Right lobe of liver (tissue), 6 donors: ENCODE measurements around the gene XKR3. TPM values are rescaled to one million over a fixed set of nuclear protein-coding genes. Genes with fewer than 3 reads are reported as not detected.
A peak's percentile ranks its signal among the peaks of the same experiment; 100 is the strongest.
"Not testable (repeated sequence)": the region's sequence is repeated elsewhere in the genome, so short reads cannot be mapped to it uniquely, and the experiment has no call there.

ENCODE experiments used
- ATAC-seq, 4 donors: fragments of 200-7000 bp; cut with Tn5 transposase; one replicate each; pipeline ENCODE4 v1.9.1; 2020; ENCODE audit warnings: mild to moderate bottlenecking in 4 of 4, moderate library complexity in 4 of 4
- DNase-seq, 3 donors: peaks; one replicate each; pipeline ENCODE4 v3.0.0-alpha.2; 2020
- H3K27ac ChIP-seq, 3 donors: fragments of 200-600 bp; one replicate each; pipeline ENCODE4 v1.8.0; 2022
- H3K27me3 ChIP-seq, 2 donors: fragments of 200-600 bp; one replicate each; pipeline ENCODE4 v1.8.0; 2022
- H3K36me3 ChIP-seq, 4 donors: fragments of 200-600 bp; sonication (generic) in 1 of 4; one replicate each; pipeline versions ENCODE4 v1.5.1 to v1.8.0; 2017 to 2022; ENCODE audit warnings: control low read depth in 1 of 4
- H3K4me1 ChIP-seq, 4 donors: fragments of 200-600 bp; sonication (generic) in 1 of 4; one replicate each; pipeline versions ENCODE4 v1.5.1 to v1.8.0; 2017 to 2022; ENCODE audit warnings: control low read depth in 1 of 4
- H3K4me3 ChIP-seq, 3 donors: fragments of 200-600 bp; one replicate each; pipeline ENCODE4 v1.8.0; 2022
- H3K9me3 ChIP-seq, 4 donors: fragments of 200-600 bp; sonication (generic) in 1 of 4; one replicate each; pipeline versions ENCODE4 v1.5.1 to v1.8.0; 2017 to 2022; ENCODE audit warnings: control low read depth in 1 of 4
- POLR2A ChIP-seq: fragments of 450-650 bp; IDR thresholded peaks from one replicate; pipeline ENCODE4 v1.6.1; 2017; ENCODE audit warnings: antibody characterized with exemption, mild to moderate bottlenecking
- whole genome bisulfite sequencing: methylation state at CpG from one replicate; pipeline ENCODE4 v1.1.6; 2018; ENCODE audit warnings: low coverage, low lambda C conversion rate; ENCODE audit not compliant: insufficient coverage; ENCODE audit errors: missing lambda C conversion rate; 5-methylcytosine and 5-hydroxymethylcytosine counted together
- intact Hi-C, 2 donors: fragments of 100-400 bp; cut with DNase I; formaldehyde crosslinking; loops; one replicate each; pipeline versions ENCODE4 v1.11.2 to v1.14.1; 2022
- long read RNA-seq: library from polyadenylated mRNA; unstranded; transcript quantifications from one replicate; pipeline ENCODE4 v2.0.0, GENCODE V29; 2019
- total RNA-seq, 6 experiments: library from RNA; depleted of rRNA in 2 of 6; stranded (reverse); fragments of >200 nt in 2 of 6; fragmentation: NEBNext Ultra II Directional in 3 of 6; extraction: Animal tissue kit (Norgen Biotek cat#: 25700) in 3 of 6; gene quantifications; one replicate each; pipeline versions ENCODE4 v1.1.0 to v1.2.4, GENCODE V29; 2016 to 2023
- TF ChIP-seq, protein P1 (sequence below), 4 donors: fragments of 200-600 bp in 3 of 4; fragments of 450-650 bp in 1 of 4; IDR thresholded peaks; one replicate each; pipeline versions ENCODE4 v1.5.1 to v1.8.0; 2016 to 2022; ENCODE audit warnings: antibody characterized with exemption in 4 of 4, mild to moderate bottlenecking in 2 of 4
- donor health status: DM: no; HTN: yes; CAD: no.
- donor health status: DM: no; HTN: no; CAD: no.
- donor health status: DM: no; HTN: no; CAD: no.
- donor health status: DM: no; HTN: yes; CAD: no.
- donor health status: DM: no; HTN: yes; CAD: no.

The XKR3 gene
- not detected for total RNA-seq
- long read RNA-seq, result 0 reads

GRCh38 chr22:16824716-16825687, at the start of gene XKR3:
Gene XKR3 (minus strand): TSS chr22:16825411. CDS start chr22:16808073, 17,338 bp downstream.
- Histone ChIP-seq H3K4me1 (peaks cover 0 to 7% (median 0%) of the 10 kb centered on the region in 4 donors), H3K9me3 (no peaks in the 10 kb centered on the region), H3K4me3 (no peak within 1 kb of the TSS), H3K27ac (no peak within 1 kb of the TSS), H3K36me3 (no peaks in the 10 kb centered on the region), H3K27me3 (no peaks in the 10 kb centered on the region)
- 12% methylated on average over 9 of the region's 9 CpGs for WGBS
- ATAC-seq, result peak in 3 of 4 donors; percentile 24 to 60 (median 57)
- intact Hi-C loops, result no loop called here
- no peak for DNase-seq
- TF ChIP-seq, protein P1, sequence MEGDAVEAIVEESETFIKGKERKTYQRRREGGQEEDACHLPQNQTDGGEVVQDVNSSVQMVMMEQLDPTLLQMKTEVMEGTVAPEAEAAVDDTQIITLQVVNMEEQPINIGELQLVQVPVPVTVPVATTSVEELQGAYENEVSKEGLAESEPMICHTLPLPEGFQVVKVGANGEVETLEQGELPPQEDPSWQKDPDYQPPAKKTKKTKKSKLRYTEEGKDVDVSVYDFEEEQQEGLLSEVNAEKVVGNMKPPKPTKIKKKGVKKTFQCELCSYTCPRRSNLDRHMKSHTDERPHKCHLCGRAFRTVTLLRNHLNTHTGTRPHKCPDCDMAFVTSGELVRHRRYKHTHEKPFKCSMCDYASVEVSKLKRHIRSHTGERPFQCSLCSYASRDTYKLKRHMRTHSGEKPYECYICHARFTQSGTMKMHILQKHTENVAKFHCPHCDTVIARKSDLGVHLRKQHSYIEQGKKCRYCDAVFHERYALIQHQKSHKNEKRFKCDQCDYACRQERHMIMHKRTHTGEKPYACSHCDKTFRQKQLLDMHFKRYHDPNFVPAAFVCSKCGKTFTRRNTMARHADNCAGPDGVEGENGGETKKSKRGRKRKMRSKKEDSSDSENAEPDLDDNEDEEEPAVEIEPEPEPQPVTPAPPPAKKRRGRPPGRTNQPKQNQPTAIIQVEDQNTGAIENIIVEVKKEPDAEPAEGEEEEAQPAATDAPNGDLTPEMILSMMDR (IDR thresholded peaks at IDR 0.05), result no peak
- no peak for TF ChIP-seq POLR2A

DNA sequence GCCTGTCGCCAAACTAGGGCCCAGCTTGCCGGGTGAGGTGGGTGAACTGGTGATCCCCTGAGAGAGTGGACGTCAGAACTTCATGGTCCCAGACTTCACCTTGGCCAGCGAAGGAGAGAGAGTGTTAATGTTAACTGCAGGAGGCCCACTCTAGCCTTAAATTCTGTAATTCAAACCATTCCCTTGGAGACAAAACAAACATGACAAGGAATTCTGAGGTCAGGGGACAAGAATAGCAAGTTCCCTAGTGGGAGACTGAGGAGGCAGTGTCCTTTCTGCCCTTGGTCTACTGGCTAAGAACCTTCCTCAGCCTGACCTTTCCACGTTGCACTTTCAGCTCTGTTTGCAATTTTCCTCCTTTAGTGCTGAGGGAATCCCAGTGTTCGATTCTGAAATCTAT, 44.4 kb upstream of the XKR3 start:
- H3K27me3 ChIP-seq, H3K36me3 ChIP-seq, H3K9me3 ChIP-seq, intact Hi-C loops, H3K4me3 ChIP-seq, DNase-seq, H3K4me1 ChIP-seq, ATAC-seq: not testable (repeated sequence)
- WGBS, result 23% methylated on average over 4 of the region's 6 CpGs
- peak overlapping the region in 1 of 3 donors; percentile 55 for H3K27ac ChIP-seq

- DNase-seq (peak in 1 of 3 donors; percentile 31), ATAC-seq (peak in 3 of 4 donors; percentile 31 to 81 (median 71))
- Histone ChIP-seq H3K9me3 (no peaks in the 10 kb centered on the region), H3K27me3 (no peaks in the 10 kb centered on the region), H3K4me3 (no peak overlapping the region), H3K36me3 (no peaks in the 10 kb centered on the region), H3K27ac (no peak overlapping the region), H3K4me1 (no peaks in the 10 kb centered on the region)
- intact Hi-C loops, result no loop called here
- TF ChIP-seq POLR2A, result no peak
- TF ChIP-seq, protein P1 (IDR thresholded peaks at IDR 0.05), result no peak
- WGBS, result 39% methylated on average over 3 of the region's 3 CpGs
Measured at GRCh38 chr22:16866167-16866566, 41.0 kb upstream of the XKR3 start.

GRCh38 chr22:16856851-16857250, 31.6 kb upstream of the XKR3 start:
- 71% methylated on average over 9 of the region's 9 CpGs for WGBS

GRCh38 chr22:16854631-16855030, 29.4 kb upstream of the XKR3 start:
- no peaks in the 10 kb centered on the region for H3K36me3 ChIP-seq
- ATAC-seq (no peak), DNase-seq (no peak)
- H3K27ac ChIP-seq, result no peak overlapping the region
- peaks cover 0 to 3% (median 0%) of the 10 kb centered on the region in 4 donors for H3K9me3 ChIP-seq
- TF ChIP-seq, protein P1 (IDR thresholded peaks at IDR 0.05), result no peak
- no peak for TF ChIP-seq POLR2A
- intact Hi-C loops, result no loop called here
- no peak overlapping the region for H3K4me3 ChIP-seq
- no peaks in the 10 kb centered on the region for H3K4me1 ChIP-seq
- H3K27me3 ChIP-seq, result no peaks in the 10 kb centered on the region

More at GRCh38 chr22:16856851-16857250, 31.6 kb upstream of the XKR3 start:
- H3K36me3 ChIP-seq, ATAC-seq, H3K4me3 ChIP-seq, H3K27ac ChIP-seq, H3K9me3 ChIP-seq, H3K4me1 ChIP-seq, H3K27me3 ChIP-seq, DNase-seq, intact Hi-C loops: not testable (repeated sequence)

GRCh38 chr22:16851268-16851996, 26.2 kb upstream of the XKR3 start:
- ATAC-seq, result peak in 1 of 4 donors; percentile 61
- H3K9me3 ChIP-seq, H3K36me3 ChIP-seq, DNase-seq, H3K4me3 ChIP-seq, H3K4me1 ChIP-seq, H3K27ac ChIP-seq, intact Hi-C loops, H3K27me3 ChIP-seq: not testable (repeated sequence)
- WGBS, result 7% methylated on average over 1 of the region's 1 CpG
